Activated CD4-positive, alpha-beta T cell treated with anti-CD3 and anti-CD28 coated beads, Interleukin-2, amount 50 U/mL, for 16 hours (primary cell): ENCODE measurements around the gene SAP30BP.

Experiments
- DNase-seq: peaks from one replicate; pipeline ENCODE4 v3.0.0-alpha.2; 2020

Gene SAP30BP

DNA sequence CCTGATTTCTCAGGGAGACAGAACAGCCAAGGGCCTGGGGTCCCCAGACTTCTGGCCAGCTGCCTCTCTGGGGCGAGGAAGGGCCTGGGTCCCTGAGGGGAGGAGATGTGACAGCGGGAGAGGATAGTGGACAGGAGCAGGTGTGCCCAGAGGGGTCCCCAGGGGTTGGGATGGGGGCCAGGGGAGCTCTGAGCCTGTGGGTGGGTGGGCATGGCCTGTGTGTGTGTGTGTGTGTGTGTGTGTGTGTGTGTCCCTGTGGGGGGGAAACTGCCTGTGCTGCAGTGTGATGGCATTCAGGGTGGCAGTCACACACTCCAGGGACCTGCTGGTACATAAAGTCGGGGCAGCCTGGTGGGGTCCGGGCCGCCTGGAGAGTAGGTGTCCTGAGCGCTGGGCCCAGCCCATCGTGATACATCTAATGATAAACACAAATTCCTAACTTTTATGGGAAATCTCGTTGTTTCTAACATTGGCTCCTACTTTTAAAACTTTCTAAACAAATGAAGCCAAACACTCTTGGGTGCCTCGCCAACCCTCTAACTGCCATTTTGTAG, 55.5 kb downstream of the SAP30BP start:
- DNase-seq = no peak

DNA sequence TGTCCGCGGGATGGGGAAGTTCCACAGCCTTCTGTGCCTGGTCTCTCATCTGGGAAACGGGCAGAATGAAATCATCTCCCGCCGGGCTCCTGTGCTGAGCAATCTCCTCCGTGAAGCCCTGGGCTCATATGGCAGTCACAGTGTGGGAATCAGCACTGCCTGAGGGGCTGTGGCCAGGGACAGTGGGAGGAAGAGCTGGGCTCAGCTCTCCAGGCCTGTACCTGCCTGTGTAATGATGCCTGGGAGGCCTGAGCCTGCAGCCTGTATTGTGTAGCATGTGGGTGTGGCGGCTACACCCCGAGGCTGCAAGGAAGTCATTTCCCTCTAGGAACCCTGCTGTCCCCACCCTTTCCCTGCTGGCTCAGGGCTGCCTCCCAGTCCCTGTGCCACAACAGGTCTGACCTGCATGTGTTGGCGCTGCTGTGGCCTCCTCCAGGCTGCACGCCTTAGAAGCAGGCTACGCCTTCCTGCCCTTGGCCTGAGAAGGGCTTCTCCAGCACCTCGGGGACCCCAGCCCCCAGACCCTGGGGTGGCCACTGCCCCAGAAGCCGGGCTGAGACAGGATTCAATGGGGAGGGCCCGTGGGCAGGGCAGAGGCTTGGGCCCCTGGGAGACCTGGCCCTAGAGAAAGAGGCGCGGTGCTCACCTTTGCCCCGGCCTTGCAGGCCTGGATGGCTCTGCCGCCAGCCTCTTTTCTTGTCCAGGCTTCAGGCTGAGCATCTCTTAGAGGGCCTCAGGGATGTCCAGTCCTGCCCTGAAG, 56.2 kb downstream of the SAP30BP start:
- no peak for DNase-seq

DNA sequence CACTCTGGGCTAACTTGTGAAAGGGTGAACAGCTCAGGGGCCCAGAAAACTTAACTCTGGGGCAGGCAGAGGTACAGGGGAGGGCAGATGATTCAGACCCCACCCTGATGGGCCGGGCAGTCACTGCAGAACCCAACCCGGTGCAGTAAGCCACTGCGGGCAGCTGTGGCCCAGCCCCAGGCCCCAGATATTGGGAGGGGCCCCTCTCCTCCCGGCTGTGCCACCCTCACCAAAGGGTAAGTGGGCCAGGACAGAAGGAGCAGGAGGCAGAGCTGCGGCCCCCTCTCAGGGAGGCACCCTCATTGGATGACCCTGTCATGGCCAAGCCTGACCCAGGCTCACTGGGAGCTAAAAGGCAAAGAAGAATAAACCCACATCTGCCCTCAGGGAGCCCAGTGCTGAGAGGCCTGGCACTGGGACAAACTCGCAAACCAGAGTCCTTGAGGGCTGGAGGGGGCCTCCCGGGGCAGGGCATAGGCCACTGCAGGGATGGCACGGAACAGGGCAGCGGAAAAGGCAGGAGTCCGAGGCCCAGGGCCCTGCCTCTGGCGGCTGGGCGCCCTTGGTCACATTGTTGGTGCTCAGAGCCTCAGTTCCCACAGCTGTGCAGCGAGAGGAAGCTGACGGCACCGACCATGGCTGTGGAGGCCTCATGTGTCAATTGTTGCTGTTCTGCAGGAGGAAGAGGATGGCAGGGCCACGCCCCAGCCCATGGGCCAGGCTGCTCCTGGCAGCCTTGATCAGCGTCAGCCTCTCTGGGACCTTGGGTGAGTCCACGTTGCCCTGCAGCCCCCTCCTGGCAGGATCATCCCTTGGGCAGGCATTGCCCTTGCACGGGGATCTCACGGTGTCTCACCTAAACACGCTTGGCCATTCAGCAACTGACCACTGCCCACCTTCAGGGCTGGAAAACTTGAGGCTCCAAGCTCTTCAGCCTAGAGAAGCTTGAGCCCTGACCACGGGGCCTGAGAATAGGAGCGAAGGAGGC, 57.2 kb downstream of the SAP30BP start:
- DNase-seq = no peak

DNA sequence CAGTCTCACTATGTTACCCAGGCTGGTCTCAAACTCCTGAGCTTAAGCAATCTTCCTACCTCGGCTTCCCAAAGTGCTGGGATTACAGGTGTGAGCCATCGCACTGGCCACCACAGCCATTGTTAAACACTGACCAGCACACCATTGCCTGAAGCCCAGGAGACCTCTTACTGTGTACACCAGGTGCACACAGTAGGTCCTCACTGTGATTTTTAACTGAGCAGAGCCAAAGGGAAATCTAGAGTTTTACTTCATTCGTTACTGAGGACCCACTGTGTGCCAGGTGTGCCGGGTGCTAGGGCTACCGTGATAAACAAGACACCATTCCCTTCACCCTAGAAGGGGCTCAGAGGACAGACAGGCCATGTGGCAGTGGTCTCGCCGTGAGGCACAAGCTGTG, 58.4 kb downstream of the SAP30BP start:
- DNase-seq = no peak

DNA sequence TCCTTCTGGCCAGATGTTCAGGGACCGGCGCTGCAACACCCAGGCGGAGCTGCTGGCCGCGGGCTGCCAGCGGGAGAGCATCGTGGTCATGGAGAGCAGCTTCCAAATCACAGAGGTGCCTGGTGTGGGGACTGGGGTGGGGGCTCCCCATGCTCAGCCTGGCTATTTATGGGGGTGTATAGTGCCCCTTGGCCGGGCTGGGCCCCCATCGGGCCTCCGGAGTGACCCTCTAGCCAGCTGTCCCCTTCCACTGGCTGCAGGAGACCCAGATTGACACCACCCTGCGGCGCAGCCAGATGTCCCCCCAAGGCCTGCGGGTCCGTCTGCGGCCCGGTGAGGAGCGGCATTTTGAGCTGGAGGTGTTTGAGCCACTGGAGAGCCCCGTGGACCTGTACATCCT, 60.3 kb downstream of the SAP30BP start:
- no peak for DNase-seq

DNA sequence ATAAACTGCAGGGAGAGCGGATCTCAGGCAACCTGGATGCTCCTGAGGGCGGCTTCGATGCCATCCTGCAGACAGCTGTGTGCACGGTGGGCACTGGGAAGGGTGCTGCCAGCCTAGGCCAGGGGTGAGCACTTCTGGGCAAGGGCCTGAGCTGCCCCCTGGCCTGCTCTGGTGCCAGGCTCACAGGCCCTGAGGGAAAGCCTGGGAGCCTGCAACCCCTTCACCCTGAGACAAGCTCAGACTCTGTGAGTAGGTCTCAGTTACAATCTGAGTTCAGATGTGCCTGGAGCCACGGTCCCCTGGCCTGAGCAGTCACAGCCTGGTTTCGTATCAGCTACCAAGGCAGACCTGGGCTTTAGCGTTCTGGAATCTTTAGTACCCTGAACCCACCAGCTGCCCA, 62.2 kb downstream of the SAP30BP start:
- no peak for DNase-seq

DNA sequence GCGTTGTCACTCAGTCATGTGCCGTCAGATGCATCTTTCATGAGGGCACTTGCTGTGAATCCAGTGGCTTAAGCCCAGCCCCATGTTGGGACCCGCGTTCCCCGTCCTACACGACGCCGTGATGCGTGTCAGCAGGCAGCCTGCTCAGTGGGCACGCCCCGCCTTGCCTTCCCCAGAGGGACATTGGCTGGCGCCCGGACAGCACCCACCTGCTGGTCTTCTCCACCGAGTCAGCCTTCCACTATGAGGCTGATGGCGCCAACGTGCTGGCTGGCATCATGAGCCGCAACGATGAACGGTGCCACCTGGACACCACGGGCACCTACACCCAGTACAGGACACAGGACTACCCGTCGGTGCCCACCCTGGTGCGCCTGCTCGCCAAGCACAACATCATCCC, 62.9 kb downstream of the SAP30BP start:
- DNase-seq = no peak

DNA sequence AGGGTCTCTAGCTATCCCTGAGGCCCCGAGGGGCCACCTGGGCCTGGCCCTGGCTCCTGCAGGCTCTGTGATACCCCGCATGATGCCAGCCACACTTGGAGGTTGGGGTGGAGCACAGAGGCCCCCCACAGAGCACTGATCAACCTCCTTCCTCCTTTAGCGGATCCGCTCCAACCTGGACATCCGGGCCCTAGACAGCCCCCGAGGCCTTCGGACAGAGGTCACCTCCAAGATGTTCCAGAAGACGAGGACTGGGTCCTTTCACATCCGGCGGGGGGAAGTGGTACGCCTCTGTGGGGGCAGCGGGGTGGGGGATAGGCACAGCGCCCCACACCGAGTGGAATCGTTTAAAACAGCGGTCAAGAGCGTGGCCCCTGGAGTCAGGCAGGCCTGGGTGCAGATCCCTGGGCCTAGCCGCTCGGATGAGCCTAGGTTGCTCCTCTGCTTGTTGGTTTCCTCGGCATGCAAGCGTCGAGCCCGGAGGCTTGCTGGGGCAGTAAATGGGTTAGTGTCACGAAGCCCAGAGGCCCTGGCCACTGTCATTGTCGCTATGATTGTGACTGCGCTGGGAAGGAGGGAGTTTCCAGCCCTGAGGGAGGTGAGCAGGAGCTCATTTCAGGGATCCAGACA, 64.1 kb downstream of the SAP30BP start:
- DNase-seq = no peak

DNA sequence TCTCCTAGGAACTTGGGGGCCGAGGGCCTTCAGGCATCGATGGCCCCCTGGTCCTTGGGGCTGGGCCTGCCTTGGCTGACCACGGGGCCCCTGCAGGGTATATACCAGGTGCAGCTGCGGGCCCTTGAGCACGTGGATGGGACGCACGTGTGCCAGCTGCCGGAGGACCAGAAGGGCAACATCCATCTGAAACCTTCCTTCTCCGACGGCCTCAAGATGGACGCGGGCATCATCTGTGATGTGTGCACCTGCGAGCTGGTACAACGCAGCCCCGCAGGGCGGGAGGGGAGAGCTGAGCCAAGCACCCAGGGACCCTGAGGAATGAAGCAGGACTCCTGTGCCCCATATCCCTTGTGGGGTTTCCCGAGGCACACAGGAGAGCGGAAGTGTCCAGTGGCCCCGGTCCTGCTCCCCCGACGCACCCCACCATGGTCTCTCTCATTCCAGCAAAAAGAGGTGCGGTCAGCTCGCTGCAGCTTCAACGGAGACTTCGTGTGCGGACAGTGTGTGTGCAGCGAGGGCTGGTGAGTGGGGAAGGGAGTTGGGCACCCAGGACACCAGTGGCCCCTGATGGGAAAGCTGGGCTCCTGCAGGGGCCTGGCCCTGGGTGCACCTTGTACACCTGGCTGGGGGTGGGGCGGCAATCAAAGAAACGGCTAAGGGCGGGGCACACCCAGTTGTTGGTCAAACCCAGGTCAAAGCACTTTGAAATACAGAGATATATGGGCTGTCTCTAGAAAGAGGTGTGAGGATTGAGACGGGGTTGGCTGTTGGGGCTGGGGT, 64.8 kb downstream of the SAP30BP start:
- DNase-seq = no peak

DNA sequence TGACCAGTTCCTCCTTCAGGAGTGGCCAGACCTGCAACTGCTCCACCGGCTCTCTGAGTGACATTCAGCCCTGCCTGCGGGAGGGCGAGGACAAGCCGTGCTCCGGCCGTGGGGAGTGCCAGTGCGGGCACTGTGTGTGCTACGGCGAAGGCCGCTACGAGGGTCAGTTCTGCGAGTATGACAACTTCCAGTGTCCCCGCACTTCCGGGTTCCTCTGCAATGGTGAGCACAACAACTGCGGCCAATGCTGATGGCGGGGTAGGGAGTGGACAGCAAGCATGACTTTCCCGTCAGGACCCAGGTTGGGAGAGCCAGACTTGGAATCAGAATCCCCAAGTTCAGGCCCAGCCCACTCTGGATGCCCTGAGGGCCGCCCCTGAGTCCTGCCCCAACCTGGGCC, 66.3 kb downstream of the SAP30BP start:
- no peak for DNase-seq

DNA sequence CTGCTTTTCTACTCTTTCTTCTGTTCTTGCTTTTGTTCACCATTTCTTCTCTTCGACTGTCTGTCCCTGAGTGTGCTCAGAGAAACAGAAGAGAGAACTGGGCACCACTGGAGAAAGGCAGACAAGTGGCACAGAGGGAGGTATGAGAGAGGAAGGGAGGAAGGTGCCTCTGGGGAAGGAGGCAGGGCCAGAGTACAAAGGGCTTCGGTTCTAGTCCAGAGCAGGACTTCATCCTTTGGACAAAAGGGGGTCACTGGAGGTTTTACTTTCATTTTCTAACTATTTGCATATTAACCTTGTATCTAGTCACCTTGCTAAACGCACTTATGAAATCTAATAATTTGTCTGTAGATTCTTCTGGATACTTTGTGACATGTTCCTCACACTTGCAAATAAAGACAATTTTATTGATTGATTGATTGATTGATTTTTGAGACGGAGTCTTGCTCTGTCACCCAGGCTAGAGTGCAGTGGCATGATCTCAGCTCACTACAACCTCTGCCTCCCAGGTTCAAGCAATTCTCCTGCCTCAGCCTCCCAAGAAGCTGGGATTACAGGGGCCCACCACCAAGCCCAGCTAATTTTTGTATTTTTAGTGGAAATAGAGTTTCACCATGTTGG, 67.6 kb downstream of the SAP30BP start:
- no peak for DNase-seq

DNA sequence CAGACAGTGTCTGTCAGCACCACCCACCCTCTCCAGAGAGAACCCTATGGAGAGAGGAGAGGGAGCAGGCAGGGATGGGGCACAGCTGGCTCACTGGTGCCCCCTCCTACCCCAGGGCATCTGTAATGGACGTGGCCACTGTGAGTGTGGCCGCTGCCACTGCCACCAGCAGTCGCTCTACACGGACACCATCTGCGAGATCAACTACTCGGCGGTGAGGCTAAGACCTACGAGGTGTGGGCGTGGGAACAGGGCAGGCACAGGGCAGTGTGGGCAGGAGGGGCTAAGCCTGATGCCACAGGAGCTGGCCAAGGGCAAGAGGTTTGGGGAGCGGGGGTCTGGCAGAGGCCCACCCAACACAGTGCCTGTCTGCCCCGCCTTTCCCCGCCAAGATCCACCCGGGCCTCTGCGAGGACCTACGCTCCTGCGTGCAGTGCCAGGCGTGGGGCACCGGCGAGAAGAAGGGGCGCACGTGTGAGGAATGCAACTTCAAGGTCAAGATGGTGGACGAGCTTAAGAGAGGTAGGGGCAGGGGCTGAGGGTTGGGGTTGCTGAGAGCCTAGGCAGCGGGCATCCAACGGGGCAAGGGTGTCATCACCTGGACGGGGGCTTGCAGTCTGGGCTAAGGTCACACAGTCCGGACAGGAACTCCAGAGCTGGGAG, 69.2 kb downstream of the SAP30BP start:
- no peak for DNase-seq

DNA sequence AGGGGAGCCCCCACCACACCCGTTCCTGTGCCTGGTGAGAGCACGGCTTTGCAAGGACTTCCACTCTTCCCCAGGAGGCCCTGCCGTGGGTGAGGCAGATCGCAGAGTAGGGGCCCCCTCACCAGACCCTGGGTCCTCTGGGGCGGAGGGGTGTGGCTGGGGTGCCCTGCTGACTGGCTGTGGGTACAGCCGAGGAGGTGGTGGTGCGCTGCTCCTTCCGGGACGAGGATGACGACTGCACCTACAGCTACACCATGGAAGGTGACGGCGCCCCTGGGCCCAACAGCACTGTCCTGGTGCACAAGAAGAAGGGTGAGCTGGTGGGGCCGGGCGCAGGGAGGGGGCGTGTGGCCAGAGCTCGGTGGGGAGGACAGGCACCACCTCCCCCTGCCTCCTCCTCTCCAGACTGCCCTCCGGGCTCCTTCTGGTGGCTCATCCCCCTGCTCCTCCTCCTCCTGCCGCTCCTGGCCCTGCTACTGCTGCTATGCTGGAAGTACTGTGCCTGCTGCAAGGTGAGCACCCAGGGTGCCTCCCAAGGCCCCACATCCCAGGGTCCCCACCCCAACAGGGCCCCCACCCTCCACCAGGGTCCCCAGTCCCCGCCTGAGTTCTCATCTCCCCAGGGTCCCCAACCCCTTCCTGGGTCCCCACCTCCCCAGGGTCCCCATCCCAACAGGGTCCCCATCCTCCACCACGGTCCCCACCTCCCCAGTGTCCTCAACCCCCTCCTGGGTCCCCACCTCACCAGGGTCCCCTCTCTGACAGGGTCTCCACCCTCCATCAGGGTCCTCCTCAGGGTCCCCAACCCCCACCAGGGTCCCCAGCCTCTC, 70.2 kb downstream of the SAP30BP start:
- DNase-seq = no peak

DNA sequence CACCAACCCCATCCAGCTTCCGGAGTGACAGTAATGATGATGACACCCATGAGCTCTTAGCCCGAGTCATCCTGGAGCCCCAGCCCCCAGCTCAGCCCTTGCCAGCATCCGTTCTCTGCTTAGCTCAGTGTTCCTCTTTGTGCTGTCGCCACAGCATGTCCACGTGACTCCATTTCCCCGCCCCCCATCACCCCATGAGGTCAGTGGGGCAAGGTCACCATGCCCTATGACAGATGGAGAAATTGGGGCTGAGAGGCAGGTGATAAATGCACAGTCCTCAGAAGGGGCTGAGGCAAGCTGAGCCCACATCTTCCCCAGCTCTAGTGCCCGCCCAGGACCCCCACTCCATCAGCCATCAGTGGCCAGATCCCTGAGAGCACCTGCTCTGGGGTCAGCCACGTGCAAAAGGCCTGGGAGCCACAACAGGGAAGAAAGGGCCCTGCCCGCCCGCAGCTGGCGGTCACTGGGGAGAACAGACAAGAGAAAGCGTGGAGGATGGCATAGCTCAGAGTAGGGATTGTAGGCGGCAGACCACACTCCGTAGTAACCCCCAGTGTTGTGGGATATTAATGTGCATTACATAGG, 71.2 kb downstream of the SAP30BP start:
- DNase-seq = peak; percentile 65

DNA sequence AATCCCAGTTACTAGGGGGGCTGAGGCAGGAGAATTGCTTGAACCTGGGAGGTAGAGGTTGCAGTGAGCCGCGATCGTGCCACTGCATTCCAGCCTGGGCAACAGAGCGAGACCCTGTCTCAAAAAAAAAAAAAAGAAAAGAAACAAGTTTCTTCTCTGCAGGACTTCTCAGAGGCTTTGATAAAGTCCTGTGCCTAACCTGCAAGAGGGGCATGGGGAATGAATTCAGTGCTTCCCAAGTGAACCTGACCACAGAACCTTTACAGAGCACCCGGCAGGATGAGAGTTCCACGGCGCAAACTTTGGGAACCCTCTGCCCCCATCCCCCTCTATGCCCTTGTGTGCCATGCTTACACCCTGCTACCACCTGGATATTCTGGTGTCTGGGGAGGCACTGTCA, 72.0 kb downstream of the SAP30BP start:
- DNase-seq = no peak

DNA sequence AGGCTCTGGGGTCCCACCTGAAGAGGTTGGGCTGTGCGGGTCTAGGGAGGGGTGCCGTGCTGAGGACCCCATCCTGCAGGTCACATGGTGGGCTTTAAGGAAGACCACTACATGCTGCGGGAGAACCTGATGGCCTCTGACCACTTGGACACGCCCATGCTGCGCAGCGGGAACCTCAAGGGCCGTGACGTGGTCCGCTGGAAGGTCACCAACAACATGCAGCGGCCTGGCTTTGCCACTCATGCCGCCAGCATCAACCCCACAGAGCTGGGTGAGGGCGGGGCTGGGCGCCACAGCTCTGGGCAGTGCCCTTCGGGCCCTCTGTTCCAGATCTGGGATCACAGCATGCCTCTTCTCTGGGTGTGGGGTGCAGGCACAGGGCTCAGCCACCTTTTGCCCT, 72.7 kb downstream of the SAP30BP start:
- no peak for DNase-seq

DNA sequence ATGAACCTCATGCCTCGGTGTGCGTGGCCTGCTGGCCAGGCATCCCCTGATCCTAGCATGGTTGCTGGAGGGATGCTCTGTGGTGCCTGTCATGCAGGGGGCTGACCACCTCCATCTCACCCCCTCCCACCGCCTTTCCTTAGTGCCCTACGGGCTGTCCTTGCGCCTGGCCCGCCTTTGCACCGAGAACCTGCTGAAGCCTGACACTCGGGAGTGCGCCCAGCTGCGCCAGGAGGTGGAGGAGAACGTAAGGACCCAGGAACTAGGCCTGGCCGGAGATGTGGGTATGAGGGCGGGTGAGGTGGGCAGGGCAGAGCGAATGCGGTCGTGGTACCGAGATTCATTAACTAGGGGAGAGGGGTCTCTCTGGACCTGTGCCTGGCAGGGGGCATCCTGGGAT, 73.1 kb downstream of the SAP30BP start:
- DNase-seq = no peak

DNA sequence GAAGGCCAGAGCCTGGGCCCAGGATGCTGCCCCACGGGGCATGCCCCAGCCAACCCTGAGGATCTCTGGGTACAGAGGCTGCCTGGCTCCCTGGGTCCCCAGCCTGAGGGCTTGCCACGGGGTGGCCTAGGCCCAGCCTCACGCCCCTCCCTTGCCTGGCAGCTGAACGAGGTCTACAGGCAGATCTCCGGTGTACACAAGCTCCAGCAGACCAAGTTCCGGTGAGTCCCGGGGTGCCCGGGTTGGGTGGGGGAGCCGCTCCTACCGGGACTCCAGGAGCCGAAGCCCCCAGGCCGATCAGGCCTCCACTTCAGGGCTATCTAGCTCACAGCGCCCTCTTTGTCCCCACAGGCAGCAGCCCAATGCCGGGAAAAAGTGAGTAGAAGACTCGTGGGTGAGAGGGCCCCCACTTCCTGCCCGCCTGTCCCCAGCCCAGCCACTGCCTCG, 73.5 kb downstream of the SAP30BP start:
- no peak for DNase-seq

DNA sequence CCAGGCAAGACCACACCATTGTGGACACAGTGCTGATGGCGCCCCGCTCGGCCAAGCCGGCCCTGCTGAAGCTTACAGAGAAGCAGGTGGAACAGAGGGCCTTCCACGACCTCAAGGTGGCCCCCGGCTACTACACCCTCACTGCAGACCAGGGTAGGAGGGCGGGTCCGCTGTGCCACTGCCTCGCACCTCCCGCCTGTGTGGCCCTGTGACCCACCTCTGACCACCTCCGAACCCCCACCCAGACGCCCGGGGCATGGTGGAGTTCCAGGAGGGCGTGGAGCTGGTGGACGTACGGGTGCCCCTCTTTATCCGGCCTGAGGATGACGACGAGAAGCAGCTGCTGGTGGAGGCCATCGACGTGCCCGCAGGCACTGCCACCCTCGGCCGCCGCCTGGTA, 75.2 kb downstream of the SAP30BP start:
- no peak for DNase-seq

DNA sequence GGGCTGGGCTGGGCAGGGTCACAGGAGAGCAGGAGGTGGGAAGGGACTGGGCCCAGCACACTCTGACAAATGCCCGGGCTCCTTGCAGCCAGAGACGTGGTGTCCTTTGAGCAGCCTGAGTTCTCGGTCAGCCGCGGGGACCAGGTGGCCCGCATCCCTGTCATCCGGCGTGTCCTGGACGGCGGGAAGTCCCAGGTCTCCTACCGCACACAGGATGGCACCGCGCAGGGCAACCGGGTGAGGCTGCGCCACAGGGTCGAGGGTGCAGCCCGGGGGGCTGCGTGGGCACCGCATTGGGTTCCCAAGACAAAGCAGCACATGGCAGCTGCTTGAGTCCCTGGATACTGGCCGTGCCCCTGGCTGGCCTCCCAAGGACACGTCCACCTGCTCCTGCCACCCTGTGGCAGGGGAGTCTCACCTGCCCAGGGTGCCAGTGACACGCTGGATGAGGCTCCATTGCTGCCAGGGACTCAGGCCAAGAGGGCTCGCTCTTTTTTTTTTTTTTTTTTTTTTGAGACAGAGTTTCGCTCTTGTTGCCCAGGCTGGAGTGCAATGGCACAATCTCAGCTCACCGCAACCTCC, 76.6 kb downstream of the SAP30BP start:
- DNase-seq = no peak
